Epithelial cell of esophagus (primary cell): Measurements from ENCODE around the gene PLIN4.
A peak's percentile ranks its signal among the peaks of the same experiment; 100 is the strongest.

Experiments used
- DNase-seq: peaks from one replicate; pipeline ENCODE4 v3.0.0; 2010; ENCODE audit warnings: low read depth
- H3K4me3 ChIP-seq: 2 replicates; pipeline ENCODE4 v1.5.1; 2011; ENCODE audit warnings: mild to moderate bottlenecking, low read length, control low read depth
- TF ChIP-seq, protein P1 (sequence below): IDR thresholded peaks from 2 replicates; pipeline ENCODE4 v1.5.1; 2011; ENCODE audit warnings: low read depth, mild to moderate bottlenecking, low read length, control low read depth, inconsistent platforms; ENCODE audit not compliant: insufficient read depth; ENCODE audit errors: missing control alignments

PLIN4 gene

DNA sequence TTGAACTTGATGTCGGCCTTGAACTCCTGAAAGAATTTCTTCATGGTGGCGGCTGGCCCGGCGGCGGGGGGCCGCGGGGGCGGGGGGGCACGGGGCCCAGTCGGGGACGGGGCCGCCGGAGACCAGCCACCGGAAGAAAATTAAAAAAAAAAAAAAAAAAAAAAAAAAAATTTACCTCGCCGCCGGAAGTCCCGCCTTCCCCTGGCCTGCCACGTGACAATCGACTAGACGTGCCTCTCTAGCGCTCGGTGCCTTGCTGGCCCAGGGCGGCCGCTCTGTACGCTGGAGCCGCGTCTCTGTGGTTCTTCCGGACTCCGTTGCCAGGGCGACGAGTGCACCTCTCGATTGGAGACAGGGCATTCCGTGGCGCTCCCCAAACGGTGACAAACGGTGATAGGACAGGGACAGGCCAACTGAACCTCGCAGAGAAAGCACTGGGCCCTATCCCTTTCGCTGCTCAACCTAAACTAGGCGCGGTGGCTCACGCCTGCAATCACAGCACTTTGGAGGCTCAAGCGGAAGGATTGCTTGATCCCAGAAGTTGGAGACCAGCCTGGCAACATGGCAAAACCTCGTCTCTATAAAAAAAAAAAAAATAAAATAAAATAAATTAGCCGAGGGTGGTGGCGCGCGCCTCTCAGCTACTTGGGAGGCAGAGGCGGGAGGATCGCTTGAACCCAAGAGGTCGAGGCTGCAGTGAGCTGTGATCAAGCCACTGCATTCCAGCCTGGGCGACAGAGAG, 60.5 kb downstream of the PLIN4 start, which contains the start of gene UBXN6:
TSS of gene UBXN6 (minus strand) at position 141 of the 742 bp plus-strand sequence. CDS start at position 44, 97 bp downstream.
- peak; percentile 99 for DNase-seq
- TF ChIP-seq, protein P1, sequence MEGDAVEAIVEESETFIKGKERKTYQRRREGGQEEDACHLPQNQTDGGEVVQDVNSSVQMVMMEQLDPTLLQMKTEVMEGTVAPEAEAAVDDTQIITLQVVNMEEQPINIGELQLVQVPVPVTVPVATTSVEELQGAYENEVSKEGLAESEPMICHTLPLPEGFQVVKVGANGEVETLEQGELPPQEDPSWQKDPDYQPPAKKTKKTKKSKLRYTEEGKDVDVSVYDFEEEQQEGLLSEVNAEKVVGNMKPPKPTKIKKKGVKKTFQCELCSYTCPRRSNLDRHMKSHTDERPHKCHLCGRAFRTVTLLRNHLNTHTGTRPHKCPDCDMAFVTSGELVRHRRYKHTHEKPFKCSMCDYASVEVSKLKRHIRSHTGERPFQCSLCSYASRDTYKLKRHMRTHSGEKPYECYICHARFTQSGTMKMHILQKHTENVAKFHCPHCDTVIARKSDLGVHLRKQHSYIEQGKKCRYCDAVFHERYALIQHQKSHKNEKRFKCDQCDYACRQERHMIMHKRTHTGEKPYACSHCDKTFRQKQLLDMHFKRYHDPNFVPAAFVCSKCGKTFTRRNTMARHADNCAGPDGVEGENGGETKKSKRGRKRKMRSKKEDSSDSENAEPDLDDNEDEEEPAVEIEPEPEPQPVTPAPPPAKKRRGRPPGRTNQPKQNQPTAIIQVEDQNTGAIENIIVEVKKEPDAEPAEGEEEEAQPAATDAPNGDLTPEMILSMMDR = no peak
- peak within 1 kb of the TSS; percentile 84 for H3K4me3 ChIP-seq

DNA sequence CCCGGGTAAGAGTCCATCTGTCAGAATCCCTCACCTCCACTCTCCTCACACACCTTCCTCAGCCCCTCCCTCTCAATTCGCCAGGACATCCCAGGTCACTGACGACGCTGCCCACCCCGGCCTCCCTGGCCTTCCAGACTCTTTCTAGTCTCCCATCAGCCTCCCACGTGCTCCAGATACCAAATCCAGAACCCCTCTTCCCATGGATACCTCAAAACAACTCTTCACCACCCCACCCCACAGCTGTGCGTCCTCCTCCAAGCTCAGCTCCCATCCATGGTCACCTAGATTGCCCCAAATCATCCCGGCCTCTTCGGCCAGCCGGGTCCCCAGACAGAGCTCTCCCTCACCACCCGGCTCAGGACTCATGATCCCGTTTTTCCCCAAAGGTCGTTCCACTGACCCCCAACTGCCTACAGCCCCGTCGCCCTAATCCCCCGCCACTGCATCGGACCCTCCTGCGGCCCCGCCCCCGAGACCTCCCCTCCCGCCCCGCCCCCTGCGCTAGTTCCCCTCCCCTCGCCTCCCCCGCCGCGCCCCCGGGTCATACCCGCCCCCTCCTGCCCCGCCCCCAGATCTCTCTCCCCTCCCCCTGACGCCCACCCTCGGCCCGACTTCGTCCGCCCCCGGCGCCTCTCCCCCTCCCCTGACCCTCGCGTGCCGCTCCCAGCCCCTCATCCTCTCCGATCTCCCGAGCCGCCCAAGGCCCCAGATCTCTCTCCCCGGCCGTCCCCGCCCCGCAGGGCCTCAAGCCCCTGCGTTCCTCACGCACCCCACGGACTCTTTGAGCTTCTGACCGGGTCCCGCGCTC, 61.2 kb downstream of the PLIN4 start:
- TF ChIP-seq, protein P1 = no peak
- peak; percentile 52 for DNase-seq
- peak overlapping the region; percentile 84 for H3K4me3 ChIP-seq

DNA sequence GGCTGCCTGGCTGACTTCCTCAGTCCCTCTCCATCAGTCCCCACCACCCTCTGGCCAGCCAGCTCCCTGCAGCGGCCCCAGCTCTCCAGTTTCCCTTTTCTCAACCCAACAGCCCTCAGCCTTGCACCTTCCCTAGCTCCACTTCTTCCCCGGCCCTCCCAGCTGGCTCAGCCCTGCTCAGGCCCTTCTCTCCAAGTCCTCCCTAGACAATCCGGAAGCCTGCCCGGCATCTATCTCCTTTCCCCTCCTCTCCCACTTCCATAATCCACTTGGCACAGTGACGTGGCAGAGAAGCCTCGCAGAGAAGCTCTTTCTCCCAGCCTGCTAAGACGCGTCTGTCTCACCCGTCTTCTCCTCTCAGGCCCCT, 61.8 kb downstream of the PLIN4 start:
- TF ChIP-seq, protein P1 = no peak
- peak overlapping the region; percentile 84 for H3K4me3 ChIP-seq
- peak; percentile 70 for DNase-seq

DNA sequence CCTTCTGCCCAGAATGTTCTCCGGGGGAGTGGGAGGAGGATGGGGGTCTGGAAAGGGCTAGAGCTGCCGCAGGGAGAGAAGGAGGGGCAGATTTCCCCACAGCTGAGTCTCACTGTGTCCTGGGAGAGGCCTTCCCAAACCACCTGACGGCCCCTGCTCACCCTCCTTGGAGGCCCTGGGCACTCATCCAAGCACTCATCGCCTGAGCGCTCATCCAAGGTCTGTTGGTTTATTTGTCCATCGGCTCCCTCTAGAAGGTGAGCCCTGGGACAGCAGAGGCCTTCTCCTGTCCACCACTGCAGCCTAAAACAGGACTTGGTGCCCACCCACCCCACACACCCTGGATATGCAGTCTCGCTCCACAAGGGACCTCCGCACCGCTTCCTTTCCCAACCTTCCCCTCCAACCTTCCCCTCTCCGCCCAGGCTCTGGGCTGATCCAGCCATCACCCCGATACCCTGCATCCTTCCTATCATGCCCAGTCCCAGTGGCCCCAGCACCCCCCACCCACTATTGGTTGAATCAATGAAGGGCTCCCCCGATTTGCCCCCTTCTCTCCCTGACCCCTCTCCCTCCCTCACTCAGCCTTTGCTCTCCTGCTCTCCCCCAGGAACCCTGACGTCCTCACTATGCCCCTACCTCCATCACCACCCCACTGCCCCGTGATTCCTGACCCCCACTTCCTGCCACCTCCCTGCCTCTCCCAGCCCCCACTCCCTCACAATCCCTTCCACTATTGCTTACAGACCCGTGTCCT, 62.4 kb downstream of the PLIN4 start:
- peak overlapping the region; percentile 84 for H3K4me3 ChIP-seq
- peak; percentile 16 for DNase-seq
- TF ChIP-seq, protein P1 = no peak

DNA sequence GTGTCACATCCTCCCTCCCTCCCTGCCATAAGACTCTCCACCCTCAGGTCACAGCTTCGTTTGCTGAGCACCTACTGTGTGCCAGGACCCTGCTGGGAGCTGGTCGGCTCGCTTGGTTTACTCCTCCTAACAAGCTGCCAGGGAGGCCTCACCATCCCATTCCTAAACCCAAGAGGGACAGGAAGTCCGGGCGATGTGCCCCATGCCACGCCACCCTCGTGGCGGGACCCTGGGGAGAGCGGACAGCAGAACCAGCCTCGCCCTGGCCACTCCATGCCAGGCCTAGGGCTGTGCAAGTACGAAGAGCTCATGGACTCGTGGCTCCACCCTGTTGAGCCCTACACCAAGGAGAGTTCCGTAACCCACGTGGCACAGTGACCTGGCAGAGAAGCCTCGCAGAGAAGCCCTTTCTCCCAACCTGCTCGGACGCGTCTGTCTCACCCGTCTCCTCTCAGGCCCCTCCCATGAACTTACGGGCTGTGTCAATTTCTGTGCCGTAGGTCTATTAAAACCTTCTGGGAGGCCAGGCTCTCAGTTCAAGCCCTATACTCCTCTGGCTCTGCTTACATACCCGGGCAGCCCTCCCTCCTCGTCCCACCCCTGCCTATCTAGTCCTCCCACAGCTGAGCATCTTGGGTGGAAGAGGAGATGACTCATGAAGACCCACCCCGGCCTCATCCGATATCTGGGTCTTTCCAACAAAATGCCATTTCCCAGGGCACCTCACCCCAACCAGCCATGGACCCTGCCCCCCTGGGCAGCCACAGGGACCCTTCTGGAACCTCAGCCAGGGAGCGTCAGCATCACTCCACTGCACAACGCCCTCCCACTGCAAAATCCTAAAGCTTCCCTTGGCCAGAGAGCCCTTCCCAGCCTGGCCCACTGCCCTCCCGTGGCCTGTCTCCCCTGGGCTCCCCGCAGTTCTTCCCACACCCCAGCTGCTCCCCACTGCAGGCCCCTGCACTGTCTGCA, 63.3 kb downstream of the PLIN4 start:
- peak; percentile 78 for DNase-seq
- TF ChIP-seq, protein P1 = no peak

More for the DNA sequence above, 63.3 kb downstream of the PLIN4 start:
- H3K4me3 ChIP-seq = no peak overlapping the region
